Measurements from ENCODE around the gene MLKL.

The MLKL gene

GRCh38 chr16:74652249-74652648, 48.4 kb downstream of the MLKL start:
- DNase-seq: no peak

GRCh38 chr16:74651841-74652240, 48.8 kb downstream of the MLKL start:
- DNase-seq: no peak

- no peak for DNase-seq
Measured at GRCh38 chr16:74650966-74651567, 49.6 kb downstream of the MLKL start.

- DNase-seq: no peak
Measured at GRCh38 chr16:74649839-74650504, 50.7 kb downstream of the MLKL start.

- no peak for DNase-seq
Measured at GRCh38 chr16:74641969-74642368, 58.7 kb downstream of the MLKL start.

GRCh38 chr16:74637742-74638453, 62.8 kb downstream of the MLKL start:
- DNase-seq: no peak

DNA sequence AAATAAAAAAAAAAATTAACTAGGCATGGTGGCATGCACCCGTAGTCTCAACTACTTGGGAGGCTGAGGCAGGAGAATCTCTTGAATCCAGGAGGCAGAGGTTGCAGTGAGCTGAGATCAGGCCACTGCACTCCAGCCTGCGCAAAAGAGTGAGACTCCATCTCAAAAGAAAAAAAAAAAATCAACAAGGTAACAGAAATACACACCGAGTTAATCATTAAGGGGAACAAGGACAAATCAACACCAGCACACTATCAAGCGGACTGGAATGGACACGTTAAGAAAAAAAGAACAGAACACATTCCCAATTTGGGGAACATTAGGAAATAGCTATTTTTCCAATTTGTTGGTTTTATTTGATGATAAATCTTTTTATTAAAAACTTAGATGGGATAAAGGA, 65.4 kb downstream of the MLKL start:
- no peak for DNase-seq

- DNase-seq: no peak
Measured at GRCh38 chr16:74633686-74634085, 67.0 kb downstream of the MLKL start.

- no peak for DNase-seq
Measured at GRCh38 chr16:74627506-74628220, 73.0 kb downstream of the MLKL start.

GRCh38 chr16:74626741-74627416, 73.8 kb downstream of the MLKL start:
- no peak for DNase-seq

DNA sequence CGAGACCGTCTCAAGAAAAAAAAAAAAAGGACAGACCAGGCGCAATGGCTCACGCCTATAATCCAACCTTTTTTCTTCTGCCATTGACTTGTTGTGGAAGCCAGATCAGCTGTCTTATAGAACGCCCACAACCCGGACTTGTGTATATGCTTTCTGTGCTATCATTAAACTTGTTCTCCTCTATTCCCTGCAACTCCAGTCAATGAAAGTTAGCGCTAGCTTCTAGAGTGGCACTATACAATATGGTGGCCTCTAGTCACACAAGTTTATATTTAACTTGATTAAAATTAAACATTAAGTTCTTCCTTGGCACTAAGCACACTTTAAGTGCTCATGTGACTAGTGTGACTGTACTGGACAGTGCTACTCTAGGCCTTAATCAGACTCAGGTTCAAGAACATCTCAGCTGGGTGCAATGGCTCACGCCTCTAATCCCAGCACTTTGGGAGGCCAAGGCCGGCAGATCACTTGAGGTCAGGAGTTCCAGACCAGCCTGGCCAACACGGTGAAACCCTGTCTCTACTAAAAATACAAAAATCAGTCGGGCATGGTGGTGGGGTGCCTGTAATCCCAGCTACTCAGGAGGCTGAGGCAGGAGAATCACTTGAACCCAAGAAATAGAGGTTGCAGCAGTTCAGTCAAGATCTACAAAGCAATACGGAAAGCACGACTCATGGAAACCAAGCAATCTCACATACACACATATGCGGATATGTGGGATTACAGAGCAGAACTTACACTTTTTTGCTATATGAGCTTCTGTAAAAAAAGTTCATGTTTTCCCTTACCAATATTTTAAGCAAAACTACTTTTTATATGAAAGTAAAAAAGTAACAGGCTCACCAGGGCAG, 74.9 kb downstream of the MLKL start:
- no peak for DNase-seq

GRCh38 chr16:74623839-74624235, 76.8 kb downstream of the MLKL start:
- DNase-seq: no peak

DNA sequence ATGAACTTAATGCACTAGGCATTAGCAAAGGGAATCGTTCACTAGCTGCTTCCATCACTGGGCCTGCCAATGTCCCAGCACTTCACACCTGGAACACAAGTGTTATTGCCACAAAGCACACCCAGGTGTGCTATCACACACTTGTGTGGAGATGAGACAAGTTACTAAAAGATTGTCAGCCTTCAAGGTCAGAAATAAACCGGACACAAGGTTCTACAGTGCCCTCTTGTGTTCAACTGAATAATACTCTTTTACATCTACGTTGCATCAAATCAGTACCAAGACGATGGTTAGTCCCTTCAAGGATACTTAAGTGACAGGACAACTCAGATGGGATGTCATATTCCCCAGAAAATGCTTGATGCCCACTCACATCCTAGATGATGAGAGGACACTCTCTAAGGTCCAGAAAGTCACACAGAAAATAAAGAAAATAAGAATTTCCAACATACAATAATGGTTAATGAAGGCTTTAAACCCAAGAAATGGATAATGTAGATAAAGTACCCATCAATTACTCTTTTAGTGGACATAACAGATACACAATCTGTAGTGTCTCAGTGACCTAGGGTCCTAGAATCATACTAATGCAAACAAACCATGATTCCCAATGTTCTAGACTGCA, 77.3 kb downstream of the MLKL start:
- peak in 5 of 56 donors; percentile 1 to 14 (median 4) for DNase-seq

DNA sequence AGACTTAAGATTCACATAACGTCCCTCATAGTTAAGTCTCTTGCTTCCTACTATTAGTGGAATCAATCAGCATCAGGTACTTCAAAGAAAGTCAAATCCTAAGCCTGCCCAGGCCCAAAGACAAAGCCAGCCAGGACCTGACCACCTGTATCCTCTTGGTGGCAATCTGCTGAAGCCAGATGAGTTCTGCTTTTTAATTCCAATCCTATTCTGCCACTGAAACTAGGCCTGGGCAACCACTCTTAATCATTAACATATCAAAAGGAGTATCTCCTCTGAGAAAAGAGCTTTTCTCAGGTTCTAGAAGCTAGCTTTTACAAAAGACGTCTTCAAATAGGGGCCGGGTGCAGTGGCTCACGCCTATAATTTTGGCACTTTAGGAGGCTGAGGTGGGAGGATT, 78.7 kb downstream of the MLKL start:
- DNase-seq: no peak

All from amygdala (tissue), 56 donors.